C4-2B (cell line): ENCODE measurements around the gene TPBGL.

Experiments
- ZFX ChIP-seq: fragments of 450-650 bp; IDR thresholded peaks from 2 replicates; pipeline ENCODE4 v1.6.1; 2017
- TF ChIP-seq, protein P1 (sequence below): fragments of 450-650 bp; conservative IDR thresholded peaks from 2 replicates; pipeline ENCODE4 v1.5.1; 2017; ENCODE audit warnings: mild to moderate bottlenecking

DNA sequence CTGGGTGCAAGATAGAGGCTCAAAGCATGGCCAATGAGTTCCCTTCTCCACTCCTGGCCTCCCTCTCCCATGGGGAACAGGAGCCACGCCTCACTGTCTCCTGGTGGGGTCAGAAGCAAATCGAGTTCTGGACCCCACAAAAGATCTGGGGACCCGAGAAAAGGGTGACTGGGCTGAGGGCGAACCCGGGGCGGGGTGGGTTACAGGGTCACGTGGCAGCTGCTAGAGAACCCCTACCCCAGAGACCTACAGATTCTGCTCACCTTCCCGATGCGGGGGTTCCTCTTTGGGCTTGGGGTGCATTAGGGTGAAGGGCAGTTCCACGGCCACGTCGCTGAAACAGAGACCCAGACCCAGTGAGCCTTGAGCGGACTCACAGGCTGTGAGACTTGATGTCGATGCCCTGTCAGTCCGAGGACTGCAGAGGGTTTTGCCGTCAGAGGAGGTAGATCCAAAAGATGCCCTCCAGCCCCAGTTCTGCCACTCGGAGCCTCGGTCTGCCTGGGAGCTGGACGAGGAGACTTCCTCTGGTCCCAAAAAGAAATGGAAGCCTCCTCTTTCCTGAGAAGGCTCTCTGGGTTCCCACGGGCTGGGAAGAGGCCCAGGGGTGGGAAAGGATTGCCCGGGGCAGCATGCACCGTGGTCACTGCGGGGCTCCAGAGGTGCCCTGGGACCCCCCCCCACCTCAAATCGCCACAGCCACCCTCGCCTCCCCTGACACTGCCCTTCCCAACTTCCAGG, 28.2 kb downstream of the TPBGL start:
- TF ChIP-seq, protein P1, sequence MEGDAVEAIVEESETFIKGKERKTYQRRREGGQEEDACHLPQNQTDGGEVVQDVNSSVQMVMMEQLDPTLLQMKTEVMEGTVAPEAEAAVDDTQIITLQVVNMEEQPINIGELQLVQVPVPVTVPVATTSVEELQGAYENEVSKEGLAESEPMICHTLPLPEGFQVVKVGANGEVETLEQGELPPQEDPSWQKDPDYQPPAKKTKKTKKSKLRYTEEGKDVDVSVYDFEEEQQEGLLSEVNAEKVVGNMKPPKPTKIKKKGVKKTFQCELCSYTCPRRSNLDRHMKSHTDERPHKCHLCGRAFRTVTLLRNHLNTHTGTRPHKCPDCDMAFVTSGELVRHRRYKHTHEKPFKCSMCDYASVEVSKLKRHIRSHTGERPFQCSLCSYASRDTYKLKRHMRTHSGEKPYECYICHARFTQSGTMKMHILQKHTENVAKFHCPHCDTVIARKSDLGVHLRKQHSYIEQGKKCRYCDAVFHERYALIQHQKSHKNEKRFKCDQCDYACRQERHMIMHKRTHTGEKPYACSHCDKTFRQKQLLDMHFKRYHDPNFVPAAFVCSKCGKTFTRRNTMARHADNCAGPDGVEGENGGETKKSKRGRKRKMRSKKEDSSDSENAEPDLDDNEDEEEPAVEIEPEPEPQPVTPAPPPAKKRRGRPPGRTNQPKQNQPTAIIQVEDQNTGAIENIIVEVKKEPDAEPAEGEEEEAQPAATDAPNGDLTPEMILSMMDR, result no peak
- TF ChIP-seq ZFX, result no peak
